ENCODE data around the gene MARVELD3. TPM values are rescaled to one million over a fixed set of nuclear protein-coding genes. Genes with fewer than 3 reads are reported as not detected.

Gene MARVELD3
- total RNA-seq, 2 experiments from 2014 or later: not detected

DNA sequence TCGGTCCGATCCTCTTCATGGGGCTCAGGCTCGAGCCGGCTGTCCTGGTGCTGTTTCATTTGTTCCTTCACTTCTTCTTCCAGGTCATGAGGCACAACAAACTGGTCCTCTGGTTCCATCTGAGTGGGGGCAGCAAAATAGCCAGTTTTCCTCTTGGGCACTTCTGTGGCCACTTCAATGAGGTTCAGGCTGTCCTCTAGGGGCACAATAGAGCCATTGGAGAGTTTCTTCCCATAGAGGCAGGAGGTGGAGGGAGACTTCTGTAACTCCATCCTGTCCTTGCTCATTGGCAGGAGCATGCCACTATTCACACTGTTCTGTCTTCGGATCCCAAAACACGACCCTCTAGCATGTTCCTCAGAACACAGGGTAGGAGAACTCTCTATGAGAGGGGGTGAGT, 22.9 kb downstream of the MARVELD3 start:
- Mint-ChIP-seq H3K36me3 (ENCODE audit: low read depth) (peaks cover 2% of the 10 kb centered on the region), H3K9me3 (ENCODE audit: insufficient read depth) (no peaks in the 10 kb centered on the region), H3K4me1 (ENCODE audit: low read depth) (no peaks in the 10 kb centered on the region), H3K27me3 (ENCODE audit: low read depth) (no peaks in the 10 kb centered on the region), H3K4me3 (no peak overlapping the region), H3K27ac (no peak overlapping the region)
- DNase-seq (no peak), ATAC-seq (no peak)
- CTCF ChIA-PET: no interaction called here
- POLR2A ChIA-PET: no interaction called here

- DNase-seq (no peak), ATAC-seq (no peak)
- H3K36me3 Mint-ChIP-seq (ENCODE audit: low read depth): peaks cover 2% of the 10 kb centered on the region
- H3K27me3 Mint-ChIP-seq (ENCODE audit: low read depth): no peaks in the 10 kb centered on the region
- no peak overlapping the region for H3K27ac Mint-ChIP-seq
- no peaks in the 10 kb centered on the region for H3K9me3 Mint-ChIP-seq (ENCODE audit: insufficient read depth)
- no peaks in the 10 kb centered on the region for H3K4me1 Mint-ChIP-seq (ENCODE audit: low read depth)
- H3K4me3 Mint-ChIP-seq: no peak overlapping the region
- POLR2A ChIA-PET: no interaction called here
- CTCF ChIA-PET: no interaction called here
These were observed 23.7 kb downstream of the MARVELD3 start for GRCh38 chr16:71649704-71650103.

DNA sequence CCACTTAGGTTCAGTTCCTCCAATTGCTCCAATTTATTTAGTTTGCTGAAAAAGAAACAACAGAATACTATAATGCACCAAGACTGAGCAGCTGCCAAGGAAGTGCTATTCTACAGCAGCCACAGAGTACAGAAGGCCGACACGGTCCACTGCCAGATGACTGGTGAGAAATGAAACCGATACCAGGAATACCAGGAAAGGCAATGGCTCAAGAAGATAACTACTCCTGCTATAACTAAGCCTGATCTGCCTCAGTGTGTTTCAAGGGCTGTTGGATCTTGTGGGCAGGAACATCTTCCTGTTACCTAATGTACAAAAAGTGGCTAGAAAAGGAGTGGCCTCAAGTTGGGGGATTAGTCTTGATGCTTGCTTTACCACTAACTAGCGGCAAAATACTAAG, 32.8 kb downstream of the MARVELD3 start:
- H3K27me3 Mint-ChIP-seq (ENCODE audit: low read depth): no peaks in the 10 kb centered on the region
- peaks cover 8% of the 10 kb centered on the region for H3K4me1 Mint-ChIP-seq (ENCODE audit: low read depth)
- no peak for ATAC-seq
- H3K36me3 Mint-ChIP-seq (ENCODE audit: low read depth): peaks cover 13% of the 10 kb centered on the region
- no peaks in the 10 kb centered on the region for H3K9me3 Mint-ChIP-seq (ENCODE audit: insufficient read depth)
- H3K4me3 Mint-ChIP-seq: no peak overlapping the region
- no peak overlapping the region for H3K27ac Mint-ChIP-seq
- DNase-seq: no peak
- ChIA-PET CTCF (interaction anchor here (1.0 kb wide), 1 partner anchor 94 kb away, joined by 3 read pairs; no protein-coding TSS in a partner anchor), POLR2A (interaction anchor here (0.6 kb wide), 1 partner anchor 15 kb away, joined by 3 read pairs; no protein-coding TSS in a partner anchor)

GRCh38 chr16:71659471-71659870, 33.5 kb downstream of the MARVELD3 start:
- H3K9me3 Mint-ChIP-seq (ENCODE audit: insufficient read depth): no peaks in the 10 kb centered on the region
- peaks cover 8% of the 10 kb centered on the region for H3K4me1 Mint-ChIP-seq (ENCODE audit: low read depth)
- no peak for ATAC-seq
- H3K27me3 Mint-ChIP-seq (ENCODE audit: low read depth): no peaks in the 10 kb centered on the region
- DNase-seq: no peak
- no peak overlapping the region for H3K4me3 Mint-ChIP-seq
- ChIA-PET POLR2A (no interaction called here), CTCF (no interaction called here)
- H3K27ac Mint-ChIP-seq: no peak overlapping the region
- H3K36me3 Mint-ChIP-seq (ENCODE audit: low read depth): peaks cover 18% of the 10 kb centered on the region

- Mint-ChIP-seq H3K4me3 (no peak overlapping the region), H3K4me1 (ENCODE audit: low read depth) (no peaks in the 10 kb centered on the region), H3K27me3 (ENCODE audit: low read depth) (no peaks in the 10 kb centered on the region), H3K9me3 (ENCODE audit: insufficient read depth) (no peaks in the 10 kb centered on the region), H3K27ac (no peak overlapping the region), H3K36me3 (ENCODE audit: low read depth) (peaks cover 4% of the 10 kb centered on the region)
- no peak for ATAC-seq
- POLR2A ChIA-PET: no interaction called here
- no peak for DNase-seq
- CTCF ChIA-PET: interaction anchor here (1.3 kb wide), 1 partner anchor 295 kb away, joined by 6 read pairs; no protein-coding TSS in a partner anchor
These were observed 40.3 kb downstream of the MARVELD3 start for GRCh38 chr16:71666264-71666663.

- no peaks in the 10 kb centered on the region for H3K4me1 Mint-ChIP-seq (ENCODE audit: low read depth)
- POLR2A ChIA-PET: no interaction called here
- CTCF ChIA-PET: interaction anchor here (1.3 kb wide), 1 partner anchor 294 kb away, joined by 6 read pairs; no protein-coding TSS in a partner anchor
- no peak overlapping the region for H3K4me3 Mint-ChIP-seq
- ATAC-seq (no peak), DNase-seq (no peak)
- H3K36me3 Mint-ChIP-seq (ENCODE audit: low read depth): peaks cover 6% of the 10 kb centered on the region
- no peak overlapping the region for H3K27ac Mint-ChIP-seq
- no peaks in the 10 kb centered on the region for H3K9me3 Mint-ChIP-seq (ENCODE audit: insufficient read depth)
- H3K27me3 Mint-ChIP-seq (ENCODE audit: low read depth): no peaks in the 10 kb centered on the region
These were observed 41.1 kb downstream of the MARVELD3 start for GRCh38 chr16:71666928-71667707.

DNA sequence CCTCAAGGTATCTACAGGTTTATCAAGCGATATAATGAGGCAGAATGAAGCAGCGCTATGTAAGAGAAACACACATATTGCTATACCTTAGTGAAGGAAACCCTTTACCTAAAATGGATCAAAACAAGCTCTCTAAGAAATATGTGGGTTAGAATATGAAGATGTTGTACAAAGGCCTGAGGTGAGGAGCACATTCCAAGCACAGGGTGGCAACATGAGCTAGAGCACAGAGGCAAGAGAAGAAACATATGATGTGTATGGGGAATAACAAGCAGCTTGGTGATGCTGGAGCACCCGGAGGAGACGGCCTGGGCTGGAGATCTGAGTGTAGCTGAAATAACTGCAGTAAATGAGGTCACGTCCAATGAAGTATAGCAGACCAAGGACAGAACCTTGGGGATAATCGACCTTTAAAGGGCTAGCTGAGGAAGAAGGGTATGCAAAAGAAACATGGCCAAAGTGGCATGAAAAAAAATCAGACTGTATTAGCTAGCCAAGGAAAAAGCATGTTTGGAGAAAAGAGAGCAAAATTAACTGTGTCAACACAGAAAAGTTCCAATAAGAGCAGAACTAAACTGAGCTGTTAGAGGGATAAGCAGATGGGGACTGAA, 44.0 kb downstream of the MARVELD3 start:
- POLR2A ChIA-PET: no interaction called here
- Mint-ChIP-seq H3K4me3 (no peak overlapping the region), H3K36me3 (ENCODE audit: low read depth) (peaks cover 4% of the 10 kb centered on the region), H3K27ac (no peak overlapping the region), H3K9me3 (ENCODE audit: insufficient read depth) (no peaks in the 10 kb centered on the region), H3K27me3 (ENCODE audit: low read depth) (no peaks in the 10 kb centered on the region), H3K4me1 (ENCODE audit: low read depth) (no peaks in the 10 kb centered on the region)
- DNase-seq (no peak), ATAC-seq (no peak)
- CTCF ChIA-PET: interaction anchor here (0.8 to 1.1 kb wide), 3 partner anchors 9 to 113 kb away, joined by 3 to 4 read pairs (median 3); no protein-coding TSS in a partner anchor

DNA sequence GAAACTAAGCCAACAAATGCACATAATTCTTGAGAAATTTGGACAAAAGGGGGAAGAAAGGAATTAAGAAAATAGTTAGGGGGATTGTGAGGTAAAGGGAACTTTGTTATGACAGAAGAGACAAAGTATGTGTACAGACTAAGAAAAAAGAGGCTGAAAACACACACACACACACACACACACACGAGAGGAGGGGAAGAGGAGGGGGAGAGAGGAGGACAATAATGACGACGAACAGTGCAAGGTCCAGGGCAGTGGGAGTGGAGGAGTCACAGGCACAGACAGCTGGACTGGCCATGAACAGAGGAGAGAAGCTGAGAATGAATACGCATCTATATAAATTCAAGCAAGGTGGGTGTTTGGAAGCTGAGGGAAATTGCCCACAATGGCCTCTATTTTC, 44.6 kb downstream of the MARVELD3 start:
- H3K27me3 Mint-ChIP-seq (ENCODE audit: low read depth): no peaks in the 10 kb centered on the region
- H3K27ac Mint-ChIP-seq: no peak overlapping the region
- no peak overlapping the region for H3K4me3 Mint-ChIP-seq
- ATAC-seq: no peak
- CTCF ChIA-PET: interaction anchor here (0.8 to 1.1 kb wide), 3 partner anchors 8 to 112 kb away, joined by 3 to 4 read pairs (median 3); no protein-coding TSS in a partner anchor
- H3K9me3 Mint-ChIP-seq (ENCODE audit: insufficient read depth): no peaks in the 10 kb centered on the region
- DNase-seq: no peak
- peaks cover 3% of the 10 kb centered on the region for H3K4me1 Mint-ChIP-seq (ENCODE audit: low read depth)
- POLR2A ChIA-PET: interaction anchor here (0.8 kb wide), 1 partner anchor 105 kb away, joined by 3 read pairs; no protein-coding TSS in a partner anchor
- H3K36me3 Mint-ChIP-seq (ENCODE audit: low read depth): peaks cover 6% of the 10 kb centered on the region

GRCh38 chr16:71671165-71671564, 45.2 kb downstream of the MARVELD3 start:
- Mint-ChIP-seq H3K27ac (no peak overlapping the region), H3K27me3 (ENCODE audit: low read depth) (no peaks in the 10 kb centered on the region), H3K36me3 (ENCODE audit: low read depth) (peaks cover 8% of the 10 kb centered on the region), H3K4me3 (no peak overlapping the region), H3K9me3 (ENCODE audit: insufficient read depth) (no peaks in the 10 kb centered on the region), H3K4me1 (ENCODE audit: low read depth) (peaks cover 10% of the 10 kb centered on the region)
- DNase-seq: no peak
- CTCF ChIA-PET: interaction anchor here (1.0 to 1.3 kb wide), 3 partner anchors 11 to 112 kb away, joined by 3 to 4 read pairs (median 3); no protein-coding TSS in a partner anchor
- POLR2A ChIA-PET: interaction anchor here (0.8 kb wide), 1 partner anchor 106 kb away, joined by 3 read pairs; no protein-coding TSS in a partner anchor
- no peak for ATAC-seq

GRCh38 chr16:71672125-71672524, 46.1 kb downstream of the MARVELD3 start:
- Mint-ChIP-seq H3K36me3 (ENCODE audit: low read depth) (peaks cover 14% of the 10 kb centered on the region), H3K4me3 (no peak overlapping the region), H3K9me3 (ENCODE audit: insufficient read depth) (no peaks in the 10 kb centered on the region), H3K27ac (no peak overlapping the region), H3K27me3 (ENCODE audit: low read depth) (no peaks in the 10 kb centered on the region), H3K4me1 (ENCODE audit: low read depth) (peaks cover 19% of the 10 kb centered on the region)
- ChIA-PET CTCF (interaction anchor here (0.6 to 1.3 kb wide), 4 partner anchors 10 to 290 kb away, joined by 3 read pairs; no protein-coding TSS in a partner anchor), POLR2A (no interaction called here)
- no peak for DNase-seq
- no peak for ATAC-seq

DNA sequence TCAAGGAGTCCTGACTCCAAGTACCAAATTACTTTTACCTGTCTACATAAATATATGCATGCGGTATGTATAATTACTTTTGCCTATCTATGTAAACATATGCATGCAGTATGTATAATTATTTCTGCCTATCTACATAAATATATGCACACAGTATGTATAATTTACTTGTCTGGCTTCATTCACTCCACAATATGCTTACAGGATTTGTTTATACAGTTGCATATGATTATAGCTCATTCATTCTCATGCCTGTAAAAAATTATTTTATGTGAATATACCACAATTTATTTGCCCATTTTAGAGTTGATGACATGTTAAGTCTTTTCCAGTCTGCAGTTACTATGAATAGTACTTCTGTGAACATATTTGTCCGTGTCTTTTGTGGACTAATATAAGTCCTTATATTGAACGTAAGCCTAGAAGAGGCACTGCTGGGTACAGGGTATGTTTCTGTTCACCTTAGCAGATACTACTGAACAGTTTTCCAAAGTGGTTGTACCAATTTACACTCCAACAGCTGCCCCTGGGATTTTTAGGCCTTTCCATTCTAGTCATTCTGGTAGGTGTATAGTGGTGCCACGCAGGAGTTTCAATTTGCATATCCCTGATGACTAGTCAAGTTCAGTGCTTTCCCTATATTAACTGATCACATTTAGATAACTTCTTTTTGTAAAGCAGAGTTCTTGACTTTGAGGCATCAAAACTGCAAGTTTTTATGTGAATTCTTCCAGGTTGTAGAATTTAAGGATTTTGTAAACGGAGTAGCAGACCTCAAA, 47.0 kb downstream of the MARVELD3 start:
- POLR2A ChIA-PET: interaction anchor here (0.7 kb wide), 1 partner anchor 14 kb away, joined by 3 read pairs; no protein-coding TSS in a partner anchor

More for the DNA sequence above, 47.0 kb downstream of the MARVELD3 start:
- ATAC-seq: no peak
- Mint-ChIP-seq H3K4me3 (no peak overlapping the region), H3K36me3 (ENCODE audit: low read depth) (peaks cover 14% of the 10 kb centered on the region), H3K27ac (no peak overlapping the region), H3K27me3 (ENCODE audit: low read depth) (no peaks in the 10 kb centered on the region), H3K9me3 (ENCODE audit: insufficient read depth) (no peaks in the 10 kb centered on the region), H3K4me1 (ENCODE audit: low read depth) (peaks cover 25% of the 10 kb centered on the region)
- no peak for DNase-seq
- CTCF ChIA-PET: interaction anchor here (1.1 to 1.2 kb wide), 2 partner anchors 108 to 289 kb away, joined by 3 read pairs; no protein-coding TSS in a partner anchor

Measured in activated CD8-positive, alpha-beta T cell treated with anti-CD3 and anti-CD28 coated beads, Interleukin-2, amount 10 ng/mL, durations not matched to agents 7 days and 5 days (primary cell).